Astrocyte (in vitro differentiated cells and primary cell): ENCODE results near the gene TMEM132A.

Experiments
- CTCF ChIP-seq: IDR thresholded peaks from 2 replicates; pipeline ENCODE4 v1.5.1; 2011; ENCODE audit warnings: low read depth, mild to moderate bottlenecking, inconsistent platforms, low read length, moderate library complexity; ENCODE audit not compliant: insufficient read depth
- EZH2 ChIP-seq: IDR thresholded peaks from 2 replicates; pipeline ENCODE4 v1.6.1; 2012; ENCODE audit warnings: mild to moderate bottlenecking, low read length, inconsistent platforms; ENCODE audit not compliant: insufficient read depth

GRCh38 chr11:60947700-60948099, 23.4 kb downstream of the TMEM132A start:
- TF ChIP-seq CTCF (no peak), EZH2 (no peak)
